Stimulated activated naive CD8-positive, alpha-beta T cell treated with anti-CD3 and anti-CD28 coated beads, Interleukin-15, Interleukin-2, amounts not matched to agents 100 ng/mL and 50 ng/mL, for 24 hours (primary cell): ENCODE results near the gene CRYAB.
A peak's percentile ranks its signal among the peaks of the same experiment; 100 is the strongest.
"Not testable (repeated sequence)": the region's sequence is repeated elsewhere in the genome, so short reads cannot be mapped to it uniquely, and the experiment has no call there.

Experiments
- H3K27ac Mint-ChIP-seq: one replicate; pipeline ENCODE4 v1.8.0; 2021; ENCODE audit warnings: mild to moderate bottlenecking, mixed read lengths
- H3K27me3 Mint-ChIP-seq: one replicate; pipeline ENCODE4 v1.8.0; 2021; ENCODE audit warnings: mixed read lengths
- H3K36me3 Mint-ChIP-seq: one replicate; pipeline ENCODE4 v1.8.0; 2021; ENCODE audit warnings: low read depth, mixed read lengths
- H3K4me1 Mint-ChIP-seq: one replicate; pipeline ENCODE4 v1.8.0; 2021; ENCODE audit warnings: low read depth, mixed read lengths
- H3K4me3 Mint-ChIP-seq: one replicate; pipeline ENCODE4 v1.8.0; 2021; ENCODE audit warnings: mild to moderate bottlenecking, mixed read lengths
- H3K9me3 Mint-ChIP-seq: one replicate; pipeline ENCODE4 v1.8.0; 2021; ENCODE audit warnings: mixed read lengths

The CRYAB gene

DNA sequence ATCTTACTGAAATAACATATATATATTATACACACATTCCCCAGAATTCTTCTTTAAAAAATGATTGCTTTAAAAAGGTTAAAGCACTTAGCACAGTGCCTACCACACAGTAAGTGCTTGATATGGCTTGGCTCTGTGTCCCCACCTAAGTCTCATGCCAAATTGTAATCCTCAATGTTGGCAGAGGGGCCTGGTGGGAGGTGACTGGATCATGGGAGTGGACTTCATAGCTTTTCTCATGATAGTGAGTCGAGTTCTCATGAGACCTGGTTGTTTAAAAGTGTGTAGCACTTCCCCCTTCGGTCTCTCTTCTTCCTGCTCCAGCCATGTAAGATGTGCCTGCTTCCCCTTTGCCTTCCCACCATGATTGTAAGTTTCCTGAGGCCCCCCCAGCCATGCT is 6.2 kb downstream of the CRYAB start:
- no peak overlapping the region for H3K4me3 Mint-ChIP-seq
- peaks cover 16% of the 10 kb centered on the region for H3K27me3 Mint-ChIP-seq
- no peaks in the 10 kb centered on the region for H3K4me1 Mint-ChIP-seq

DNA sequence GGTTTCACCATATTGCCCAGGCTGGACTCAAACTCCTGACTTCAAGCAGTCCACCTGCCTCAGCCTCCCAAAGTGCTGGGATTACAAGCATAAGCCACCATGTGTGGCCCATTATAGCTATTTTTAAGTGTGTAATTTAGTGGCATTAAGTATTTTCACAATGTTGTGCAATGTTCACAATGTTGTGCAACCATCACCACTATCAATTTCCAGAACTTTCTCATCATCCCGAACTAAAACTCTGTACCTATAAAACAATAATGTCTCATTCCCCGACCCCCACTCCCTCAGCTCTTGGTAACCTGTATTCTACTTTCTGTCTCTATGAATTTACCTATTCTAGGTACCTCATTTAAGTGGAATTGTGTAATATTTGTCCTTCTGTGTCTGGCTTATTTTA is 24.7 kb downstream of the CRYAB start:
- no peak overlapping the region for H3K4me3 Mint-ChIP-seq
- H3K27ac Mint-ChIP-seq, result no peak overlapping the region
- no peaks in the 10 kb centered on the region for H3K9me3 Mint-ChIP-seq
- H3K27me3 Mint-ChIP-seq, result no peaks in the 10 kb centered on the region
- no peaks in the 10 kb centered on the region for H3K4me1 Mint-ChIP-seq
- H3K36me3 Mint-ChIP-seq, result peaks cover 14% of the 10 kb centered on the region

More for the DNA sequence above, 6.2 kb downstream of the CRYAB start:
- Mint-ChIP-seq H3K27ac (no peak overlapping the region), H3K9me3 (peaks cover 6% of the 10 kb centered on the region), H3K36me3 (no peaks in the 10 kb centered on the region)

DNA sequence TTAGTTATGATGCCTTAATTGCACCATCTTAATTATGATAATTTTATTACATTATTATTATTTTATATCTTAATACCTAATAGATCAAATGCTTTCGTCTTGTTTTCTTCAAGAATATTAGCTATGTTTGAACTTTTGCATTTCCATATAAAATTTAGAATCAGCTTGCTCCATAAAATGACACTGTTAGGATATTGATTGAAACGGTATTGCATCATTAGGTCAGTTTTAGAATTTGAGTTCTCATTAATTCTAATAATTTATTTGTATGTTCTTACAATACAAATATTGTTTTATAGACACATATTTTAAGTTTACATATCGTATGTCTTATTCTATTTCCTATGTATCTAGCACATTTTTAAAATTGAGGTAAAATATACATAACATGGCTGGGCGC is 25.5 kb downstream of the CRYAB start:
- H3K27ac Mint-ChIP-seq, result no peak overlapping the region
- no peak overlapping the region for H3K4me3 Mint-ChIP-seq
- no peaks in the 10 kb centered on the region for H3K27me3 Mint-ChIP-seq
- H3K4me1 Mint-ChIP-seq, result no peaks in the 10 kb centered on the region
- no peaks in the 10 kb centered on the region for H3K9me3 Mint-ChIP-seq
- peaks cover 14% of the 10 kb centered on the region for H3K36me3 Mint-ChIP-seq

DNA sequence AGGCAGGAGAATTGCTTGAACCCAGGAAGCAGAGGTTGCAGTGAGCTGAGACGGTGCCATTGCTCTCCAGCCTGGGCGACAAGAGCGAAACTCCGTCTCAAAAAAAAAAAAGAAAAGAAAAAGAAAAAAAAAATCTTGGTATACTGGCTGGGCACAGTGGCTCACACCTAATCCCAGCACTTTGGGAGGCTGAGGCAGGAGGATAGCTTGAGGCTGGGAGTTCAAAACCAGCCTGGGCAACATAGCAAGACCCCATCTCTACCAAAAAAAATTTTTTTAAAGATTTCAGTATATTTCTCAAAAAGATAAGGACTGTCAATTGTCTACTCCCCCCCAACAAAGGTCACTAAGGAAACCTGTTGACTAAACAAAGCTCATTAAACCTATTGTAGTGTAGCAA is 26.5 kb downstream of the CRYAB start:
- not testable (repeated sequence) for H3K9me3 Mint-ChIP-seq, H3K27me3 Mint-ChIP-seq, H3K27ac Mint-ChIP-seq, H3K4me3 Mint-ChIP-seq, H3K4me1 Mint-ChIP-seq
- peaks cover 14% of the 10 kb centered on the region for H3K36me3 Mint-ChIP-seq

DNA sequence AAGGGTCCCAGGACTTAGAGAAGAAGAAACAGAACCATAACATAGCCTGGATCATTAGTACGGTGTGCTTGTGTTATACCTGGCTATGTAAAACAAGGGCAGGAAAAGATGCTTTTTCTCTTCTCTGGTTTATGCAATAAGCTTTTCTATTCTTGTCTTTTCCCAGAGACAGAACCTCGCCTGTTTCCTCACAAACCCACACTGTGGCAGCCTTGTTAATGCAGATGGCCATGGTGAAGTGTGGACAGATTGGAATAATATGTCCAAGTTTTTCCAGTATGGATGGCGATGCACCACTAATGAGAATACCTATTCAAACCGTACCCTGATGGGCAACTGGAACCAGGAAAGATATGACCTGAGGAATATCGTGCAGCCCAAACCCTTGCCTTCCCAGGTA is 29.4 kb downstream of the CRYAB start:
- H3K9me3 Mint-ChIP-seq, result no peaks in the 10 kb centered on the region
- H3K36me3 Mint-ChIP-seq, result peaks cover 21% of the 10 kb centered on the region
- peaks cover 23% of the 10 kb centered on the region for H3K4me1 Mint-ChIP-seq
- H3K27ac Mint-ChIP-seq, result no peak overlapping the region
- no peak overlapping the region for H3K4me3 Mint-ChIP-seq
- H3K27me3 Mint-ChIP-seq, result no peaks in the 10 kb centered on the region

DNA sequence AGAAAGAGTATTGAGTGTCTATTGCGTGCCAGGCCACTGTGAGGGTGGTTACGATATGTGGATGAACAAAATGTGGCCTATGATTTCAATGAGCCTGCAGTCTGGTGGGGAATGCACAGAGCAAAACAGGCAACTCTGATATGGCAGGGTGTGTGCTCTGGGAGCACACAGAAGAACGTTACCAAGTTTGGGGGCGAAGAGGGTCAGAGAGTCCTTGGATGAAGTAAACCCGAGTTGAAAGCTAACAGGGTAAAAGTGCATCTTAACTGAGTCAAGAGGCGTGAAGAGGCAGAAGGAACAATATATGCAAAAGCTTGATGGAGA is 32.0 kb downstream of the CRYAB start:
- Mint-ChIP-seq H3K9me3 (no peaks in the 10 kb centered on the region), H3K27ac (peak overlapping the region; percentile 99), H3K27me3 (no peaks in the 10 kb centered on the region), H3K36me3 (peaks cover 36% of the 10 kb centered on the region), H3K4me3 (peak overlapping the region; percentile 92), H3K4me1 (peaks cover 28% of the 10 kb centered on the region)

DNA sequence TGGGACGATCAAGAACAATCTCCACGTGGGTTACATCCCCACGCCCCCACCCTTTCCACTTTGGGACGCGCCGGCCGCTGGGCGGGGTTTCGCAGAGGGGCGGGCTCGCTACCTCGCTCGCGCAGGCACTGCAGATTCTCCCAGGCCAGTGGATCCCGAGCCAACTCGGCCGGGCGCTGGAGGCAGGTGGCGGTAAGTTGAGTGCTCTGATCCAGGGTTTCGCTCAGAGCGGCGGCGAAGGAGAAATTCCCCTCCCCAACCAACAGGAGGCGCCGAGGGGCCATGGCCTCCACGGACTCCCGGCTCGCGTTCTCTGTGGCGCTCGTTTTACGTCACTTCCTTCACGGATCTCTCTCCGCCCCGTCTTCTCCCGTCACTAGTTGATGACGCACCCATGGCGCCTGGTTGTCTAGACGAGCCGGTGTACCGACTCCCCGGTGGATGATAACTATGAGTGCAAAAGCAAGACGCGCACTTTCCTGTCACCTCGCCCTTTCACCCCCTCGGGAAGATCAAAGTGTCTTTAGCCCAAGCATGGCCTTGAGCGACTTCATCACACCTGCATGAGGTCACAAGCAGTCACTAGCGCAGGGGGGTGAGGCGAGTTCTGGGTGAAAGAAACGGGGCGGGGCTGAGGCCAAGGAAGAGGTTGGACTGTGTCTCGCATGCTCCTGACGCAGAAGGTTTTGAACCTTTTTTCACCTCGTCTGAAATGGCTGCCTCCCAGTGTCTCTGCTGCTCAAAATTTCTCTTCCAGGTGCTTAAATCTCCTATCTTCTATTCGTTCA is 32.5 kb downstream of the CRYAB start, which contains the start of the genes CFAP68 and FDXACB1:
Gene CFAP68, plus strand, starts transcription at position 693 of the 788 bp plus-strand sequence. Its CDS starts 20 bp downstream, at position 713.
Gene FDXACB1, minus strand, starts transcription at position 317 of the 788 bp plus-strand sequence. Its CDS starts 33 bp downstream, at position 284.
- H3K27me3 Mint-ChIP-seq, result no peaks in the 10 kb centered on the region

DNA sequence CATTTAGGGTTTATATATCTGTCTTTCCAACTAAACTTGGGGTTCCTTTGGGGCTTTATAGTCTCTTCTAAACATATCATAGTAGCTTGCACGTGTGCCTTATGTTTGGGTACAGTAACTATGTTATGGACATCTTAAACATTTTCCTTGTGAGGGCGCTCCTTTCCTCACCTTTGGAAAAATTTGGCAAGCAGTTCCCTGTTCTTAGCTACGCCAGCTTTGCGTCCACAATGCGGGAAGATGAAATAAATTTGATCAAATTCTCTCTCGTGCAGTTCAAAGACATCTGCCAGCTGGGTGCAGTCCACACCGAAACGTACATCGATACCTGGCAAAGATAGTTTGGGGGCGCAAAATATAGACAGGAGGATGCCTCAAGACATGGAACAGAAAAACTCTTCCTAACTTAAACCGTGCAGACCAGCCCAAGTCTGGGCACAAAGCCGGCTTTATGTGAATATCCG is 33.2 kb downstream of the CRYAB start:
- Mint-ChIP-seq H3K36me3 (peaks cover 32% of the 10 kb centered on the region), H3K9me3 (no peaks in the 10 kb centered on the region), H3K27me3 (no peaks in the 10 kb centered on the region), H3K4me1 (peaks cover 28% of the 10 kb centered on the region), H3K4me3 (peak overlapping the region; percentile 92), H3K27ac (peak overlapping the region; percentile 99)

More for the DNA sequence above, 32.5 kb downstream of the CRYAB start, which contains the start of the genes CFAP68 and FDXACB1:
- Mint-ChIP-seq H3K36me3 (peaks cover 36% of the 10 kb centered on the region), H3K9me3 (no peaks in the 10 kb centered on the region), H3K4me3 (peak within 1 kb of the TSS; percentile 92), H3K27ac (peak within 1 kb of the TSS; percentile 99), H3K4me1 (peaks cover 28% of the 10 kb centered on the region)

DNA sequence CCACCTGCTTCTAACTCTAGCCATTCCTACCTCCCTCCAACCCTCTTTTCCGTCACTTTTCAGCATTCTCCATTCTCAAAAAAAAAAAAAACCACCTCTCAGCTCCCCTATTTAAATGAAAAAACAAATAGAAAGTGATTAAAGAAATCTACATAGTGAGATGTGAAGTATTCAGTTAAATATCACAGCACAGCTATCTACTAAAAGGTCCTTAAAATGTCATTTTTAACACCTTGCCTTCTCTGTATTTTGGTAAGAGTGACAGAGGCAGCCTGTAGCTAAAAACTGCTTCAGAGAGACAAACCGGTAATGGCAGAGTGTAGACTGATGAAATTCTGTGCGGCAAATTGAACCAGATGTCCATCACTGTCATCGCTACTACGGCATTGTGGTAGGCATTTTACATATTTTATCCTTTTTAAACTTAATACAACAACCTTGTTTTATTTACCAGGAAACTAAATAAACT is 39.8 kb downstream of the CRYAB start:
- H3K36me3 Mint-ChIP-seq, result peaks cover 33% of the 10 kb centered on the region
- no peaks in the 10 kb centered on the region for H3K27me3 Mint-ChIP-seq
- peaks cover 15% of the 10 kb centered on the region for H3K4me1 Mint-ChIP-seq
- peak overlapping the region; percentile 93 for H3K4me3 Mint-ChIP-seq
- H3K27ac Mint-ChIP-seq, result peak overlapping the region; percentile 86
- no peaks in the 10 kb centered on the region for H3K9me3 Mint-ChIP-seq

DNA sequence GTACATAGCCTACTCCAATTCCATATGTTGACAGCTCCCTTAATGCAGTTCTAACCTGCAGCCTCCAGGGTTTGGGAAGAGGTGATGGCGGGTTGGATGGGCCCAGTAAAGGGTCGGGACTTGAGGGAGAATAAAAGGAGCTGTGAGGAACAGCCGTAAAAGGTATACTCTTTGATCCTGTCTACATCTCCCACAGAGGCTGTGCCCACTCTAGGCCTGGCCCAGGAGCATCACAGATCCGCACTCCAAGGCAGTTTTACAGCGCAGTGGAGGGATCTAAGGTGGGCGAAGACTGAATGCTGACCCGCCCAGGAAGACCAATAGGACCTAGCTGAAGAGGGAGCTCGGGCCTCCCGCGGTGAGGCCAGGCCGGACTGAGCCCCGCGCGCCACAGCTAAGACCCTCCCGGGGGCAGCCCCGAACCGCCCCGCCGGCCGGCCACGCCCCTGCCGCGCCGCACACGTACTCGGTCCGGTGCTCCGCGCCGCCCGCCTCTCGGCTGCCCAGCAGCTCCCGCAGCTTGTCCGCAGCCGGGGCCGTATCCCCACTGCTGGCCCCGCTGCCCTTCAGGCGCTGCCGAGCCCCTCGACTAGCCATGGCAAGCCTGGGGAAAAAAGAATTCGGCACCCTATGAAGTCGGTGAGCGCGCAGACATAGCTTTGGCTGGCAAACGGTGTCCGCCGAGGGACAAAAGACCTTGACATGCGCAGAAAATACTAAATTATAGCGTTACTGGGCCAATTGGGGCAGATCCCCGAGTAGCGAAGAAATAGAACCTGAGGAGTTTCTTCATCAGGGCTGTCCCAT is 40.5 kb downstream of the CRYAB start, which contains the start of gene ALG9:
Gene ALG9, minus strand, starts transcription at position 696 of the 807 bp plus-strand sequence. Its CDS starts 99 bp downstream, at position 597.
- Mint-ChIP-seq H3K4me1 (peaks cover 14% of the 10 kb centered on the region), H3K9me3 (no peaks in the 10 kb centered on the region), H3K27ac (peak within 1 kb of the TSS; percentile 87), H3K36me3 (peaks cover 36% of the 10 kb centered on the region), H3K27me3 (no peaks in the 10 kb centered on the region), H3K4me3 (peak within 1 kb of the TSS; percentile 93)

DNA sequence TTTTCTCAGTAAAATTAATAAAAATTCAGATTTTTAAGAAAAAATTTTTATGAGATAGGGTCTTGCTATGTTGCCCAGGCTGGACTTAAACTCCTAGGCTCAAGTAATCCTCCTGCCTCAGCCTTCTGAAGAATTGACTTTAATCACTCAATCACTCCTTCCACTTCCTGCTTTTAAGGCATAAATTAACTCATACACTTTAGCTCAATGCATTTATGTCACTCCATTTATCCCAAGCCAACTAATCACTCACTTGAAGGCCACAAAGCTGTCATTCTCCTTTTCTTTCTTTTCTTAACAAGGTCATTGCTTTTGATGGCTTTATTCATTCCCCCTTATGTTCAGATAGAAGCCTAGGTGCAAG is 41.1 kb downstream of the CRYAB start:
- Mint-ChIP-seq H3K9me3 (no peaks in the 10 kb centered on the region), H3K27me3 (no peaks in the 10 kb centered on the region), H3K4me1 (peaks cover 14% of the 10 kb centered on the region), H3K4me3 (peak overlapping the region; percentile 93), H3K36me3 (peaks cover 38% of the 10 kb centered on the region), H3K27ac (peak overlapping the region; percentile 87)

DNA sequence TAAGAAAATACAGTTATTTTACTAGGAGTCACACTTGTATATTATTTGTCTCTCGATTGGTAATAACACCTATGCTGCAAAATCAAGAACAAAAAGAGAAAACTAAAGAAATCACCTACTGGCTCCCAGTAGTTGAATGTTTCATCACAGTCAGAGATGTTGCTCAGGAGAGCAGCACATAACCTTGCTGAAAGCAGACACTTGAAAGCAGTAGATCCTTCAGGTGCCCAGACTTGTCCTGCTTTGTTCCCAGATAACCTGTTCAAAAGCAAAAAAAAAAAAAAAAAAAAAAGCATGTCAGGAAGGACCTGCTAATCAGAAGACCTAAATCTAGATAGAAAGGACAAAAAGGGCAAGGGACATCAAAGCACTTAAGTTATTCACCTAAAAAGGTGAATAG is 41.5 kb downstream of the CRYAB start:
- H3K4me3 Mint-ChIP-seq, result peak overlapping the region; percentile 93
- H3K4me1 Mint-ChIP-seq, result peaks cover 14% of the 10 kb centered on the region
- no peaks in the 10 kb centered on the region for H3K27me3 Mint-ChIP-seq
- H3K9me3 Mint-ChIP-seq, result no peaks in the 10 kb centered on the region
- peaks cover 39% of the 10 kb centered on the region for H3K36me3 Mint-ChIP-seq
- H3K27ac Mint-ChIP-seq, result no peak overlapping the region

DNA sequence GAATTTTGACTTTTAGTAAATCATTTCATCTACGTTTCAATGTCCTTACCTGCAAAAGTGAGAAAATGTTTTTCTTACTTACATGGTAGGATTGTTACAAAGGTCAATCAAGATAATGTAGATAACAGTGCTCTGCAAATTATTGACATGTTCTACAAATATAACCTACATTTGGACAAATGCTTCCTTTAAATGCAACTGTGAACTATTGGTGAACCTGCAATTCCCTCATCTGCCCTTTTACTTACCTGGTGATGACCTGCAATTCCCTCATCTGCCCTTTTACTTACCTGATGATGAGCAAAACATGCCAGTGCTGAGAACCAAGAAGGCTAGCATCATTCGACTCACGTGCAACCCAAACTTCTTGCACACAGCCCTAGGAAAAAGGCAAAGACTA is 51.3 kb downstream of the CRYAB start:
- Mint-ChIP-seq H3K4me1 (no peaks in the 10 kb centered on the region), H3K4me3 (no peak overlapping the region), H3K27me3 (no peaks in the 10 kb centered on the region), H3K9me3 (no peaks in the 10 kb centered on the region), H3K36me3 (peaks cover 59% of the 10 kb centered on the region), H3K27ac (no peak overlapping the region)
